A673 (cell line): ENCODE measurements around the gene KREMEN1. TPM values are rescaled to one million over a fixed set of nuclear protein-coding genes. Genes with fewer than 3 reads are reported as not detected.

Experiments used
- BruUV-seq: library from RNA; stranded (reverse); fragments of 400-500 nt; replicated peaks from 2 replicates; lab custom pipeline; 2021; lab: Mats Ljungman, UMichigan
- CTCF ChIA-PET: fragments of 300-600 bp; sonication (Branson Sonifier 250); formaldehyde crosslinking; loops from one replicate; lab custom pipeline; 2022; ENCODE audit warnings: antibody characterized with exemption; lab: Charles Lee
- POLR2A ChIA-PET: fragments of 300-600 bp; sonication (Branson Sonifier 250); formaldehyde crosslinking; loops from one replicate; lab custom pipeline; 2022; ENCODE audit warnings: antibody characterized with exemption; ENCODE audit not compliant: low non-redundant PET; lab: Charles Lee
- DNase-seq: peaks from one replicate; pipeline ENCODE4 v3.0.0-alpha.2; 2015; ENCODE audit warnings: low spot score
- H3K27ac ChIP-seq: fragments of 200-600 bp; sonication (generic); 2 replicates; pipeline ENCODE4 v1.5.1; 2016; ENCODE audit warnings: mixed run types, low read depth, mild to moderate bottlenecking, mixed read lengths, antibody characterized with exemption, low read length; ENCODE audit not compliant: poor library complexity, severe bottlenecking
- H3K27me3 ChIP-seq: fragments of 200-600 bp; sonication (generic); replicated peaks from 2 replicates; pipeline ENCODE4 v1.6.1; 2017; ENCODE audit warnings: mixed run types, low read depth, mild to moderate bottlenecking, mixed read lengths, antibody characterized with exemption, low read length; ENCODE audit not compliant: insufficient read depth, poor library complexity
- H3K36me3 ChIP-seq: fragments of 200-600 bp; sonication (generic); 2 replicates; pipeline ENCODE4 v1.6.1; 2016; ENCODE audit warnings: mixed run types, mild to moderate bottlenecking, mixed read lengths, antibody characterized with exemption, low read length; ENCODE audit not compliant: insufficient read depth, poor library complexity, severe bottlenecking
- H3K4me1 ChIP-seq: fragments of 200-600 bp; sonication (generic); 2 replicates; pipeline ENCODE4 v1.6.1; 2017; ENCODE audit warnings: mixed run types, mild to moderate bottlenecking, mixed read lengths, antibody characterized with exemption, low read length; ENCODE audit not compliant: insufficient read depth, poor library complexity, severe bottlenecking
- H3K4me3 ChIP-seq: fragments of 200-600 bp; sonication (generic); 2 replicates; pipeline ENCODE4 v1.5.1; 2016; ENCODE audit warnings: low read depth, mixed run types, mild to moderate bottlenecking, mixed read lengths, low read length; ENCODE audit not compliant: poor library complexity, severe bottlenecking
- H3K9me3 ChIP-seq: fragments of 200-600 bp; sonication (generic); 2 replicates; pipeline ENCODE4 v1.6.1; 2016; ENCODE audit warnings: mixed run types, low read depth, mild to moderate bottlenecking, mixed read lengths, antibody characterized with exemption, low read length; ENCODE audit not compliant: poor library complexity, severe bottlenecking
- EZH2 ChIP-seq: fragments of 200-600 bp; sonication (generic); IDR thresholded peaks from 2 replicates; pipeline ENCODE4 v1.6.1; 2017; ENCODE audit warnings: borderline replicate concordance, low read depth, mild to moderate bottlenecking, mixed read lengths, antibody characterized with exemption, low read length; ENCODE audit not compliant: poor library complexity, severe bottlenecking
- intact Hi-C: fragments of 100-400 bp; cut with micrococcal nuclease; formaldehyde crosslinking; loops from one replicate; pipeline ENCODE4 v1.10.0; 2022; ENCODE audit not compliant: unreplicated experiment
- total RNA-seq: library from RNA; stranded (reverse); gene quantifications from 2 replicates; pipeline ENCODE4 v1.2.3, GENCODE V29; 2021
- TF ChIP-seq, protein P1 (sequence below): fragments of 300-800, 200-600 bp; sonication (generic); conservative IDR thresholded peaks from 2 replicates; pipeline ENCODE4 v1.5.1; 2017; ENCODE audit warnings: low read depth, mild to moderate bottlenecking, antibody characterized with exemption, low read length, moderate library complexity, mixed read lengths

Gene KREMEN1
- total RNA-seq, 1 experiment from 2014 or later, result 4.2 TPM

DNA sequence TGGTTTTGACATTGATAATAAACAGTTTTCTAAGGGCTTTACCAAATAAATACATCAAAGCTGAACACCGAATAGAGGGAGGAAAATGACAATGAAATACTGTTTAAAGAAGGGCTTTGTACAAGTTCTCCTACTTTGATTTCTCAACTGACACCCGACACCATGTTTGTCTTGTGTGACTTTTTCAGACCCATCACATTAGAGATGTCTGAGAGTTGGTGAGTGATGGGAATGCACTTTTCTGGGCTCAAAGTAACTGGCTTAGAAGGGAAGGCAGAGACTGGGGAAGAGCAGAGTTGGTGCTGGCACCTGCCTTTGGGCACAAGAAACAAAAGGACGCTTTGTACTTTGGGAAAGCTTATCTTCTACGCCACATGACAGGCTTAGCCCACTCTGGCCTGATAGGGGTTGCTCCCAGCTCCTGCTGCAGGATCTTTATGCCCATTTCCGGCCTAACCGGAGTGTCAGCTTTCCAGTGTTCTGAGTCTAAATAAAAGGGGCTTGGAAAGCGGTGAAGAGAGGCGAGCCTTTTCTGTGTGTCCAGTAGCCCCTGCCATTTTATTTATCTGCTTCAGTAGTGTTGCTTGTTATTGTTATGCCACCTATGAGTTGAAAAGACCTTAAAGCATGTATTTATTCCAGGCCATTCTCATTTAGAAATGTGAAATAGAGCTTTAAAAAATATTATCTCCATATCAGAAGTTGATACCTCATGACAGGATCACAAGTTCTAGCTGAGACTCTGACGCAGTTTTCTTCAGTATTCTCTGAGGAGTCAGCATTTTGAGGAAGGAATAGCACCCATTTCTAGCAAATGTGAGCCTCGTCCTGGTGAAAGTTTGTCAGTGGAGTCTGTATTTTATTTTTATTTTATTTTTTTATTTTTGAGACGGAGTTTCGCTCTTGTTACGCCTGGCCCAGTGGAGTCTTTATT lies 24.2 kb downstream of the KREMEN1 start:
- H3K4me3 ChIP-seq, result no peak overlapping the region
- BruUV-seq, result no TSS peak
- no peak overlapping the region for H3K27ac ChIP-seq
- peaks cover 16% of the 10 kb centered on the region for H3K4me1 ChIP-seq
- H3K27me3 ChIP-seq, result no peaks in the 10 kb centered on the region
- no peaks in the 10 kb centered on the region for H3K9me3 ChIP-seq
- no peaks in the 10 kb centered on the region for H3K36me3 ChIP-seq
- DNase-seq, result no peak
- intact Hi-C loops, result no loop called here
- POLR2A ChIA-PET, result interaction anchor here (0.7 kb wide), 1 partner anchor 461 kb away, joined by 3 read pairs; no protein-coding TSS in a partner anchor
- CTCF ChIA-PET, result no interaction called here
- TF ChIP-seq EZH2, result no peak
- TF ChIP-seq, protein P1, sequence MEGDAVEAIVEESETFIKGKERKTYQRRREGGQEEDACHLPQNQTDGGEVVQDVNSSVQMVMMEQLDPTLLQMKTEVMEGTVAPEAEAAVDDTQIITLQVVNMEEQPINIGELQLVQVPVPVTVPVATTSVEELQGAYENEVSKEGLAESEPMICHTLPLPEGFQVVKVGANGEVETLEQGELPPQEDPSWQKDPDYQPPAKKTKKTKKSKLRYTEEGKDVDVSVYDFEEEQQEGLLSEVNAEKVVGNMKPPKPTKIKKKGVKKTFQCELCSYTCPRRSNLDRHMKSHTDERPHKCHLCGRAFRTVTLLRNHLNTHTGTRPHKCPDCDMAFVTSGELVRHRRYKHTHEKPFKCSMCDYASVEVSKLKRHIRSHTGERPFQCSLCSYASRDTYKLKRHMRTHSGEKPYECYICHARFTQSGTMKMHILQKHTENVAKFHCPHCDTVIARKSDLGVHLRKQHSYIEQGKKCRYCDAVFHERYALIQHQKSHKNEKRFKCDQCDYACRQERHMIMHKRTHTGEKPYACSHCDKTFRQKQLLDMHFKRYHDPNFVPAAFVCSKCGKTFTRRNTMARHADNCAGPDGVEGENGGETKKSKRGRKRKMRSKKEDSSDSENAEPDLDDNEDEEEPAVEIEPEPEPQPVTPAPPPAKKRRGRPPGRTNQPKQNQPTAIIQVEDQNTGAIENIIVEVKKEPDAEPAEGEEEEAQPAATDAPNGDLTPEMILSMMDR, result no peak

DNA sequence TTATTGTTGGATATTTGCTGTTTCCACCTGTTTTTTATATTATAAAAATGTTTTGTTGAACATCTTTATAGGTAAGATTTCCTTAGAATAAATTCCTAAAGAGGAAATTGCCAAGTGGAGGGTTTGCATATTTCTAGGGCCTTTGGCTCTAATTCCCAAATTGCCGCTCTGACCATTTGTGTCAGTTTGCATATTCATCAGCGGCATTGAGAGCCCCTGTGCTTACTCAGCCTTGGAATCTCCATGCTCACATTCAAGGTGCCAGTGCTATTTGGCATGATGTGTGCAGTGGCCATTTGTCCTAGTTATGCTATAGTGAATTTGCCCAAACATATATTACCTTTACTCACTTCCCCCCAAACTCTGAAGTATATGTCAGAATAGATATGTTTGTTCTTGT lies 25.5 kb downstream of the KREMEN1 start:
- Histone ChIP-seq H3K27me3 (no peaks in the 10 kb centered on the region), H3K9me3 (no peaks in the 10 kb centered on the region), H3K4me1 (peaks cover 25% of the 10 kb centered on the region), H3K27ac (no peak overlapping the region), H3K36me3 (no peaks in the 10 kb centered on the region), H3K4me3 (no peak overlapping the region)
- no TSS peak for BruUV-seq
- intact Hi-C loops, result no loop called here
- TF ChIP-seq, protein P1, result no peak
- no peak for TF ChIP-seq EZH2
- CTCF ChIA-PET, result no interaction called here
- DNase-seq, result no peak
- POLR2A ChIA-PET, result no interaction called here

DNA sequence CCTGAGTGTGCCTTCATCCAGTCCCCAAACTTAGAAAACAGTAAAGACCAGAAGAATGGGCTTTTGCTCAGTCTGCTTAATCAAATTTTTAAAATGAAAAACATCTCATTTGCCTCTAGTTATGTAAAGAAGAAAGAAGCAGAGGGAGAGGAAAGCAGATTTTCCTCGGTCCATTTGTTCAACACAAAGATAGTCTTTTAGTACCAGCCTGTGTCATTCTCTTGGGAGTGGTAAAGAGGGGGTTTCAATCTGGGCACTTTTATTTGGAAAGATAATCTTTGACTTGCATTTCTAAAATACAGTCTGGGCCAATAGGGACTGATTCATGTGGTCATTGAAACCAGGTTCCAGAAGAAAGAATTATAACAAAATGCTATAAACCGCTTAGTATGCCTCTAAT lies 29.5 kb downstream of the KREMEN1 start:
- H3K9me3 ChIP-seq, result no peaks in the 10 kb centered on the region
- no peaks in the 10 kb centered on the region for H3K36me3 ChIP-seq
- DNase-seq, result peak; percentile 76
- no peak for TF ChIP-seq EZH2
- TF ChIP-seq, protein P1, result no peak
- H3K27me3 ChIP-seq, result no peaks in the 10 kb centered on the region
- no TSS peak for BruUV-seq
- CTCF ChIA-PET, result no interaction called here
- no peak overlapping the region for H3K27ac ChIP-seq
- H3K4me1 ChIP-seq, result peaks cover 26% of the 10 kb centered on the region
- no peak overlapping the region for H3K4me3 ChIP-seq
- POLR2A ChIA-PET, result no interaction called here
- intact Hi-C loops, result loop anchor here (5.0 kb wide), 1 partner anchor 50 kb away; no protein-coding TSS in a partner anchor
